H1 (cell line): Measurements from ENCODE around the gene OR10H1. TPM values are rescaled to one million over a fixed set of nuclear protein-coding genes. Genes with fewer than 3 reads are reported as not detected.

ENCODE experiments used
- CTCF ChIA-PET: fragments of 300-600 bp; sonication (Branson Sonifier 250); formaldehyde crosslinking; loops from one replicate; lab custom pipeline; 2021; ENCODE audit not compliant: partially characterized antibody; lab: Charles Lee
- POLR2A ChIA-PET: fragments of 300-600 bp; sonication (Branson Sonifier 250); formaldehyde crosslinking; loops from one replicate; lab custom pipeline; 2021; ENCODE audit warnings: inconsistent platforms; ENCODE audit not compliant: partially characterized antibody; lab: Charles Lee
- DNase-seq, 2 experiments: peaks; one replicate each; pipeline versions ENCODE4 v3.0.0 to v3.0.0-alpha.2; 2010 to 2022; ENCODE audit warnings: low spot score in 2 of 2, low read depth in 1 of 2, mixed read lengths in 1 of 2
- FAIRE-seq: peaks from 2 replicates; lab custom pipeline; 2011; peaks lifted over from hg19 to GRCh38; lab: Jason Lieb, UNC
- H2AFZ ChIP-seq: 2 replicates; pipeline ENCODE4 v1.8.1; 2012; ENCODE audit warnings: low read length, inconsistent platforms
- H2AK5ac ChIP-seq: 2 replicates; pipeline ENCODE4 v1.6.1; 2013; ENCODE audit warnings: low read depth, low read length
- H2BK120ac ChIP-seq: replicated peaks from 2 replicates; pipeline ENCODE3; 2013; ENCODE audit warnings: low read depth, low read length, inconsistent platforms
- H2BK12ac ChIP-seq: 2 replicates; pipeline ENCODE4 v1.6.1; 2013; ENCODE audit warnings: low read depth, low read length
- H2BK15ac ChIP-seq: 2 replicates; pipeline ENCODE4 v1.6.1; 2013; ENCODE audit warnings: low read length
- H2BK20ac ChIP-seq: 2 replicates; pipeline ENCODE4 v1.6.1; 2013; ENCODE audit warnings: low read length
- H2BK5ac ChIP-seq: 2 replicates; pipeline ENCODE4 v1.6.1; 2013; ENCODE audit warnings: low read depth, low read length
- H3K14ac ChIP-seq: 2 replicates; pipeline ENCODE4 v1.6.1; 2013; ENCODE audit warnings: inconsistent platforms; ENCODE audit not compliant: insufficient read length
- H3K18ac ChIP-seq: 2 replicates; pipeline ENCODE4 v1.6.1; 2013; ENCODE audit warnings: low read length; ENCODE audit errors: extremely low read depth
- H3K23ac ChIP-seq: 2 replicates; pipeline ENCODE4 v1.6.1; 2013; ENCODE audit warnings: inconsistent platforms; ENCODE audit not compliant: insufficient read length
- H3K23me2 ChIP-seq: 2 replicates; pipeline ENCODE4 v1.6.1; 2013; ENCODE audit warnings: low read depth, low read length
- H3K27ac ChIP-seq: 2 replicates; pipeline ENCODE4 v1.6.1; 2011; ENCODE audit warnings: low read depth, low read length, inconsistent platforms
- H3K27me3 ChIP-seq, 4 experiments: replicated peaks in 1 of 4; 1 replicate in 1 of 4; 2 replicates in 3 of 4; pipeline versions ENCODE4 v1.6.1 to v1.8.1; 2011 to 2013; ENCODE audit warnings: low read length in 3 of 4, mild to moderate bottlenecking in 3 of 4, inconsistent platforms in 2 of 4, mixed read lengths in 2 of 4, moderate library complexity in 1 of 4; ENCODE audit not compliant: control insufficient read depth in 3 of 4, insufficient read depth in 3 of 4; ENCODE audit errors: extremely low read depth in 1 of 4
- H3K36me3 ChIP-seq, 4 experiments: 2 replicates each; pipeline versions ENCODE4 v1.6.1 to v1.8.1; 2011 to 2013; ENCODE audit warnings: mild to moderate bottlenecking in 4 of 4, low read length in 3 of 4, moderate library complexity in 2 of 4, control low read depth in 1 of 4, inconsistent platforms in 1 of 4; ENCODE audit not compliant: insufficient read depth in 4 of 4, control insufficient read depth in 2 of 4
- H3K4ac ChIP-seq: replicated peaks from 2 replicates; pipeline ENCODE3; 2013; ENCODE audit warnings: low read length, low read depth, mixed read lengths, inconsistent platforms; ENCODE audit not compliant: insufficient read length
- H3K4me1 ChIP-seq, 4 experiments: replicated peaks in 1 of 4; 1 replicate in 1 of 4; 2 replicates in 3 of 4; pipeline versions ENCODE4 v1.6.1 to v1.8.1; 2011 to 2013; ENCODE audit warnings: low read length in 3 of 4, inconsistent platforms in 2 of 4, mixed read lengths in 1 of 4; ENCODE audit not compliant: insufficient read depth in 4 of 4, control insufficient read depth in 3 of 4
- H3K4me2 ChIP-seq, 2 experiments: 2 replicates each; pipeline versions ENCODE4 v1.6.1 to v1.8.1; 2011 to 2013; ENCODE audit warnings: low read depth in 2 of 2, low read length in 2 of 2, control low read depth in 1 of 2, inconsistent platforms in 1 of 2, mild to moderate bottlenecking in 1 of 2; ENCODE audit not compliant: insufficient read depth in 1 of 2
- H3K4me3 ChIP-seq, 4 experiments: fragments of 200-600, 300-600 bp in 1 of 4; sonication (generic), shearing (Covaris generic), sonication (Bioruptor Twin) in 1 of 4; 2 replicates each; pipeline versions ENCODE4 v1.5.1 to v1.8.1; 2011 to 2016; ENCODE audit warnings: low read length in 4 of 4, low read depth in 3 of 4, control low read depth in 2 of 4, inconsistent platforms in 2 of 4, mild to moderate bottlenecking in 2 of 4, mixed read lengths in 1 of 4, moderate library complexity in 1 of 4; ENCODE audit not compliant: insufficient read depth in 2 of 4; ENCODE audit errors: extremely low read depth in 1 of 4
- H3K56ac ChIP-seq: replicated peaks from 2 replicates; pipeline ENCODE3; 2013; ENCODE audit warnings: low read depth, mild to moderate bottlenecking, mixed read lengths, low read length, inconsistent platforms; ENCODE audit not compliant: insufficient read length
- H3K79me1 ChIP-seq: 2 replicates; pipeline ENCODE4 v1.6.1; 2013; ENCODE audit warnings: low read depth, low read length, control low read depth
- H3K79me2 ChIP-seq, 2 experiments: 2 replicates each; pipeline versions ENCODE4 v1.6.1 to v1.8.1; 2012 to 2013; ENCODE audit warnings: low read length in 2 of 2, mild to moderate bottlenecking in 2 of 2, inconsistent platforms in 1 of 2; ENCODE audit not compliant: insufficient read depth in 2 of 2, control insufficient read depth in 1 of 2
- H3K9ac ChIP-seq, 4 experiments: replicated peaks in 1 of 4; 1 replicate in 1 of 4; 2 replicates in 3 of 4; pipeline versions ENCODE4 v1.6.1 to v1.8.1; 2011 to 2013; ENCODE audit warnings: low read depth in 3 of 4, low read length in 3 of 4, control low read depth in 2 of 4, mild to moderate bottlenecking in 2 of 4, moderate library complexity in 2 of 4, inconsistent platforms in 1 of 4; ENCODE audit errors: extremely low read depth in 1 of 4
- H3K9me3 ChIP-seq, 2 experiments: 2 replicates each; pipeline versions ENCODE4 v1.6.1 to v1.8.1; 2012 to 2013; ENCODE audit warnings: mild to moderate bottlenecking in 2 of 2, moderate library complexity in 2 of 2, control low read depth in 1 of 2, inconsistent platforms in 1 of 2, low read depth in 1 of 2, low read length in 1 of 2, mixed read lengths in 1 of 2; ENCODE audit not compliant: insufficient read depth in 2 of 2
- H4K20me1 ChIP-seq, 2 experiments: replicated peaks in 1 of 2; 2 replicates each; pipeline versions ENCODE3 to v1.8.1; 2011 to 2013; ENCODE audit warnings: inconsistent platforms in 2 of 2, low read length in 2 of 2, mild to moderate bottlenecking in 1 of 2; ENCODE audit not compliant: insufficient read depth in 2 of 2, control insufficient read depth in 1 of 2
- H4K5ac ChIP-seq: 2 replicates; pipeline ENCODE4 v1.6.1; 2013; ENCODE audit warnings: low read length, low read depth, mixed read lengths, inconsistent platforms; ENCODE audit not compliant: insufficient read length
- H4K8ac ChIP-seq: 2 replicates; pipeline ENCODE4 v1.8.0; 2013; ENCODE audit warnings: mild to moderate bottlenecking, moderate library complexity, low read length, inconsistent platforms; ENCODE audit not compliant: insufficient read depth; ENCODE audit errors: extremely low read depth
- H4K91ac ChIP-seq: replicated peaks from 2 replicates; pipeline ENCODE3; 2013; ENCODE audit warnings: low read length, mixed read lengths, inconsistent platforms; ENCODE audit not compliant: insufficient read length
- ASH2L ChIP-seq: fragments of 200-600, 300-600 bp; sonication (generic); IDR thresholded peaks from one replicate; pipeline ENCODE4 v1.7.1; 2017; ENCODE audit warnings: low read length
- CBX5 ChIP-seq: fragments of 300-800, 300-1000 bp; sonication (generic); IDR thresholded peaks from 2 replicates; pipeline ENCODE4 v1.7.1; 2016; ENCODE audit warnings: antibody characterized with exemption, low read length, low read depth
- CBX8 ChIP-seq: fragments of 300-800, 300-1000 bp; sonication (generic); IDR thresholded peaks from 2 replicates; pipeline ENCODE4 v1.7.1; 2016; ENCODE audit warnings: low read depth, low read length, borderline replicate concordance
- CREB1 ChIP-seq: IDR thresholded peaks from 2 replicates; pipeline ENCODE4 v1.6.1; 2012; ENCODE audit warnings: inconsistent platforms
- EGR1 ChIP-seq: IDR thresholded peaks from 2 replicates; pipeline ENCODE4 v1.6.1; 2011; ENCODE audit warnings: low read depth, low read length, borderline replicate concordance
- HDAC2 ChIP-seq, 2 experiments: fragments of 300-600 bp in 1 of 2; sonication (generic) in 1 of 2; IDR thresholded peaks; 2 replicates each; pipeline ENCODE4 v1.6.1; 2011 to 2012; ENCODE audit warnings: low read depth in 2 of 2, low read length in 2 of 2, mild to moderate bottlenecking in 2 of 2, moderate library complexity in 2 of 2, borderline replicate concordance in 1 of 2, inconsistent platforms in 1 of 2
- HDAC6 ChIP-seq: IDR thresholded peaks from one replicate; pipeline ENCODE4 v1.7.1; 2012; ENCODE audit warnings: low read depth, mild to moderate bottlenecking, inconsistent platforms, low read length, moderate library complexity
- KDM4A ChIP-seq: IDR thresholded peaks from one replicate; pipeline ENCODE4 v1.7.1; 2012; ENCODE audit warnings: low read depth, mild to moderate bottlenecking, moderate library complexity, low read length, inconsistent platforms; ENCODE audit not compliant: severe bottlenecking
- POLR2A ChIP-seq, 2 experiments: IDR thresholded peaks; 1 replicate in 1 of 2; 2 replicates in 1 of 2; pipeline ENCODE4 v1.6.1; 2011; ENCODE audit warnings: low read depth in 2 of 2, low read length in 2 of 2, mild to moderate bottlenecking in 2 of 2; ENCODE audit errors: control extremely low read depth in 1 of 2
- RBBP5 ChIP-seq: IDR thresholded peaks from 2 replicates; pipeline ENCODE4 v1.7.1; 2012; ENCODE audit warnings: low read depth, mild to moderate bottlenecking, inconsistent platforms, low read length, moderate library complexity, borderline replicate concordance
- RXRA ChIP-seq: IDR thresholded peaks from 2 replicates; pipeline ENCODE4 v1.6.1; 2011; ENCODE audit warnings: low read depth, mild to moderate bottlenecking, low read length, moderate library complexity; ENCODE audit not compliant: insufficient read depth
- SIRT6 ChIP-seq: IDR thresholded peaks from one replicate; pipeline ENCODE4 v1.7.1; 2012; ENCODE audit warnings: low read length, inconsistent platforms
- SIX5 ChIP-seq: IDR thresholded peaks from 2 replicates; pipeline ENCODE4 v1.6.1; 2011; ENCODE audit warnings: mild to moderate bottlenecking, low read depth, low read length
- TEAD4 ChIP-seq: IDR thresholded peaks from 2 replicates; pipeline ENCODE4 v1.6.1; 2012; ENCODE audit warnings: low read depth, low read length, inconsistent platforms, mixed read lengths
- USF2 ChIP-seq: IDR thresholded peaks from 2 replicates; pipeline ENCODE4 v1.6.1; 2011; ENCODE audit warnings: low read length, improper control_type of control experiment
- WGBS, 2 experiments: shearing (Covaris generic) in 1 of 2; methylation state at CpG; one replicate each; pipeline versions ENCODE4 v1.1.6 to v1.1.7; 2013 to 2015; ENCODE audit warnings: low lambda C conversion rate in 2 of 2, mixed read lengths in 2 of 2, inconsistent platforms in 1 of 2, low coverage in 1 of 2, missing lambda C conversion rate in 1 of 2; ENCODE audit not compliant: insufficient replicate concordance in 2 of 2, insufficient coverage in 1 of 2, insufficient read length in 1 of 2; ENCODE audit errors: extremely low coverage in 1 of 2, missing lambda C conversion rate in 1 of 2; 5-methylcytosine and 5-hydroxymethylcytosine counted together
- polyA plus RNA-seq, 7 experiments: library from polyadenylated mRNA; depleted of rRNA in 3 of 7; stranded (reverse) in 5 of 7; unstranded in 2 of 7; fragments of >200 nt in 5 of 7; fragments of 200-250 nt in 2 of 7; gene quantifications; 1 replicate in 5 of 7; 2 replicates in 1 of 7; 4 replicates in 1 of 7; pipeline versions ENCODE4 v1.2.1 to v1.2.3, GENCODE V29; 2011 to 2013; ENCODE audit warnings: missing spikeins in 2 of 7, mixed read lengths in 2 of 7
- total RNA-seq: library from RNA; stranded (reverse); fragmentation: NEBNext Ultra II Directional; extraction: Animal tissue kit (Norgen Biotek cat#: 25700); gene quantifications from 2 replicates; pipeline ENCODE4 v1.2.1, GENCODE V29; 2021

Gene OR10H1
- total and polyA plus RNA-seq, 2 of the 8 experiments (the other 6 are each of a cell fraction or from before 2014, with no cell fraction given) = not detected

GRCh38 chr19:15829786-15830185, 14.3 kb upstream of the OR10H1 start:
- FAIRE-seq (no peak), DNase-seq (no peak)
- Histone ChIP-seq H3K27ac (no peak overlapping the region), H3K79me2 (no peaks in the 10 kb centered on the region), H3K4me3 (no peak overlapping the region), H3K79me1 (no peaks in the 10 kb centered on the region), H3K36me3 (no peaks in the 10 kb centered on the region), H3K9ac (no peak overlapping the region), H2BK20ac (no peak overlapping the region), H3K4ac (no peak overlapping the region), H2BK12ac (no peak overlapping the region), H3K23ac (no peak overlapping the region), H2BK5ac (no peak overlapping the region), H3K56ac (no peak overlapping the region), H4K91ac (no peak overlapping the region), H2AFZ (no peak overlapping the region), H2AK5ac (no peak overlapping the region), H4K8ac (no peak overlapping the region), H4K20me1 (no peaks in the 10 kb centered on the region), H3K4me2 (no peak overlapping the region), H3K18ac (no peak overlapping the region), H3K23me2 (no peaks in the 10 kb centered on the region), H2BK15ac (no peak overlapping the region), H2BK120ac (no peak overlapping the region), H3K27me3 (no peaks in the 10 kb centered on the region), H4K5ac (no peak overlapping the region), H3K14ac (no peak overlapping the region), H3K9me3 (peaks cover 65 to 90% of the 10 kb centered on the region in 2 experiments), H3K4me1 (no peaks in the 10 kb centered on the region)
- CTCF ChIA-PET = no interaction called here
- POLR2A ChIA-PET = no interaction called here
- WGBS, 2 experiments = 84% methylated on average over 6 of the region's 8 CpGs; no CpG with 5 or more reads in 1 of the 2 experiments
- TF ChIP-seq RXRA (no peak), CBX8 (no peak), HDAC6 (no peak), HDAC2 (IDR thresholded peaks at IDR 0.05; ENCODE audit: borderline replicate concordance in 1 of 2, low read depth in 2 of 2, low read length in 2 of 2) (no peak), USF2 (no peak), RBBP5 (no peak), SIRT6 (no peak), CREB1 (no peak), KDM4A (no peak), EGR1 (no peak), TEAD4 (no peak), ASH2L (no peak), POLR2A (IDR thresholded peaks at IDR 0.05; ENCODE audit: control extremely low read depth in 1 of 2, low read depth in 2 of 2, low read length in 2 of 2) (no peak), SIX5 (no peak), CBX5 (no peak)
